Endothelial cell of umbilical vein (primary cell): ENCODE measurements around the gene ABTB2. TPM values are rescaled to one million over a fixed set of nuclear protein-coding genes. Genes with fewer than 3 reads are reported as not detected.

Source experiments
- BruUV-seq: library from RNA; stranded (reverse); fragments of 400-500 nt; replicated peaks from 2 replicates; lab custom pipeline; 2021; lab: Mats Ljungman, UMichigan
- CTCF ChIA-PET: fragments of 300-600, 350-600 bp; sonication (Branson Sonifier 250); formaldehyde crosslinking; loops from one replicate; lab custom pipeline; 2021; ENCODE audit warnings: antibody characterized with exemption, inconsistent platforms; lab: Charles Lee
- POLR2A ChIA-PET: fragments of 300-600, 350-600 bp; sonication (Branson Sonifier 250); formaldehyde crosslinking; loops from one replicate; lab custom pipeline; 2021; ENCODE audit warnings: antibody characterized with exemption, inconsistent platforms; lab: Charles Lee
- DNase-seq: peaks from one replicate; pipeline ENCODE4 v3.0.0-alpha.2; 2011; ENCODE audit warnings: low read depth, low spot score
- FAIRE-seq: peaks from 2 replicates; lab custom pipeline; 2011; peaks lifted over from hg19 to GRCh38; lab: Jason Lieb, UNC
- H2AFZ ChIP-seq: 2 replicates; pipeline ENCODE4 v1.6.0; 2012; ENCODE audit warnings: low read depth, low read length, control low read depth, inconsistent platforms
- H3K27ac ChIP-seq: 2 replicates; pipeline ENCODE4 v1.5.1; 2011; ENCODE audit warnings: low read depth, mild to moderate bottlenecking, control low read depth, low read length, moderate library complexity; ENCODE audit not compliant: insufficient read depth
- H3K27me3 ChIP-seq, 2 experiments: 2 replicates each; pipeline versions ENCODE4 v1.6.0 to v1.6.1; 2011; ENCODE audit warnings: low read length in 2 of 2, mixed read lengths in 1 of 2; ENCODE audit not compliant: control insufficient read depth in 2 of 2, insufficient read depth in 2 of 2
- H3K36me3 ChIP-seq, 2 experiments: 2 replicates in 1 of 2; 3 replicates in 1 of 2; pipeline ENCODE4 v1.5.1; 2011; ENCODE audit warnings: low read length in 2 of 2, mild to moderate bottlenecking in 1 of 2, moderate library complexity in 1 of 2; ENCODE audit not compliant: control insufficient read depth in 2 of 2, insufficient read depth in 2 of 2; ENCODE audit errors: extremely low read depth in 1 of 2
- H3K4me1 ChIP-seq: 3 replicates; pipeline ENCODE4 v1.5.1; 2011; ENCODE audit warnings: mild to moderate bottlenecking, low read length; ENCODE audit not compliant: control insufficient read depth, insufficient read depth; ENCODE audit errors: extremely low read depth
- H3K4me2 ChIP-seq: 2 replicates; pipeline ENCODE4 v1.6.1; 2011; ENCODE audit warnings: low read length, control low read depth, mixed read lengths; ENCODE audit not compliant: insufficient read depth
- H3K4me3 ChIP-seq, 3 experiments: fragments of 200-600 bp in 1 of 3; sonication (generic), shearing (Covaris generic) in 1 of 3; replicated peaks in 1 of 3; 2 replicates each; pipeline ENCODE4 v1.5.1; 2011 to 2016; ENCODE audit warnings: control low read depth in 3 of 3, low read length in 3 of 3, mild to moderate bottlenecking in 2 of 3, inconsistent platforms in 1 of 3, low read depth in 1 of 3, moderate library complexity in 1 of 3; ENCODE audit not compliant: insufficient read depth in 1 of 3
- H3K79me2 ChIP-seq: 2 replicates; pipeline ENCODE4 v1.6.0; 2012; ENCODE audit warnings: low read length, inconsistent platforms; ENCODE audit not compliant: control insufficient read depth, insufficient read depth
- H3K9ac ChIP-seq: replicated peaks from 2 replicates; pipeline ENCODE3; 2011; ENCODE audit warnings: low read length, control low read depth; ENCODE audit not compliant: insufficient read depth; ENCODE audit errors: extremely low read depth
- H3K9me1 ChIP-seq: replicated peaks from 3 replicates; pipeline ENCODE4 v1.6.0; 2011; ENCODE audit warnings: mild to moderate bottlenecking, low read length; ENCODE audit not compliant: control insufficient read depth, insufficient read depth; ENCODE audit errors: extremely low read depth
- H3K9me3 ChIP-seq: replicated peaks from 2 replicates; pipeline ENCODE4 v1.5.1; 2012; ENCODE audit warnings: low read length, inconsistent platforms; ENCODE audit not compliant: control insufficient read depth, insufficient read depth
- H4K20me1 ChIP-seq: replicated peaks from 2 replicates; pipeline ENCODE3; 2011; ENCODE audit warnings: mild to moderate bottlenecking, low read length; ENCODE audit not compliant: control insufficient read depth, insufficient read depth; ENCODE audit errors: extremely low read depth
- CTCF ChIP-seq, 2 donors: IDR thresholded peaks; 1 replicate in 1 of 2; 2 replicates in 1 of 2; pipeline ENCODE4 v1.5.1; 2011; ENCODE audit warnings: low read length in 2 of 2, mild to moderate bottlenecking in 2 of 2, moderate library complexity in 2 of 2, control low read depth in 1 of 2, inconsistent platforms in 1 of 2, low read depth in 1 of 2; ENCODE audit not compliant: insufficient read depth in 1 of 2; ENCODE audit errors: extremely low read depth in 1 of 2
- EZH2 ChIP-seq: IDR thresholded peaks from 2 replicates; pipeline ENCODE4 v1.6.1; 2012; ENCODE audit warnings: borderline replicate concordance, low read depth, mild to moderate bottlenecking, moderate library complexity, low read length, inconsistent platforms; ENCODE audit not compliant: severe bottlenecking
- FOS ChIP-seq: IDR thresholded peaks from 2 replicates; pipeline ENCODE4 v1.6.1; 2011; ENCODE audit warnings: mild to moderate bottlenecking, low read length, moderate library complexity, borderline replicate concordance; ENCODE audit not compliant: insufficient read depth
- GATA2 ChIP-seq: IDR thresholded peaks from 2 replicates; pipeline ENCODE4 v1.7.0; 2011; ENCODE audit warnings: low read depth, mild to moderate bottlenecking, moderate library complexity, mixed read lengths, low read length; ENCODE audit not compliant: insufficient read length, insufficient read depth
- JUN ChIP-seq: IDR thresholded peaks from 2 replicates; pipeline ENCODE4 v1.6.1; 2011; ENCODE audit warnings: borderline replicate concordance, low read depth; ENCODE audit not compliant: insufficient read length, insufficient read depth
- MYC ChIP-seq: IDR thresholded peaks from one replicate; pipeline ENCODE4 v1.6.1; 2011; ENCODE audit warnings: mild to moderate bottlenecking, low read depth, low read length
- POLR2A ChIP-seq: IDR thresholded peaks from 2 replicates; pipeline ENCODE4 v1.6.1; 2012; ENCODE audit warnings: low read depth, mild to moderate bottlenecking, control low read depth, low read length
- POLR2AphosphoS5 ChIP-seq: IDR thresholded peaks from 2 replicates; pipeline ENCODE4 v1.6.1; 2012; ENCODE audit warnings: low read depth, mild to moderate bottlenecking, control low read depth, low read length, moderate library complexity; ENCODE audit not compliant: insufficient read depth
- dilution Hi-C: fragments of 300-500 bp; cut with MboI; formaldehyde crosslinking; loops from one replicate; pipeline ENCODE4 v1.15.0; 2019; ENCODE audit warnings: low sequenced_read_pairs; ENCODE audit not compliant: extremely low pct_ligation_motif_present
- intact Hi-C: fragments of 100-400 bp; cut with micrococcal nuclease; formaldehyde crosslinking; loops from one replicate; pipeline ENCODE4 v1.10.0; 2022
- polyA plus RNA-seq, 4 experiments: library from polyadenylated mRNA; depleted of rRNA in 3 of 4; stranded (reverse) in 3 of 4; unstranded in 1 of 4; fragments of >200 nt; gene quantifications; 2 replicates each; pipeline versions ENCODE4 v1.2.1 to v1.2.3, GENCODE V29; 2011 to 2012; ENCODE audit warnings: missing spikeins in 1 of 4
- total RNA-seq: library from RNA; stranded (reverse); gene quantifications from 2 replicates; pipeline ENCODE4 v1.2.3, GENCODE V29; 2021
- TF ChIP-seq, protein P1 (sequence below): IDR thresholded peaks from 2 replicates; pipeline ENCODE4 v1.6.1; 2011; ENCODE audit not compliant: insufficient read depth, insufficient read length

The ABTB2 gene
- total and polyA plus RNA-seq, 2 donors (not counting 3 experiments of a cell fraction or from before 2014, with no cell fraction given), result 0.11 to 0.14 TPM

GRCh38 chr11:34314176-34314575, 43.6 kb downstream of the ABTB2 start:
- no peaks in the 10 kb centered on the region for H3K79me2 ChIP-seq
- no peak overlapping the region for H3K4me3 ChIP-seq
- no peak overlapping the region for H3K4me2 ChIP-seq
- H3K27me3 ChIP-seq, result no peaks in the 10 kb centered on the region
- BruUV-seq, result no TSS peak
- no peak overlapping the region for H2AFZ ChIP-seq
- DNase-seq, result no peak
- no peak overlapping the region for H3K9ac ChIP-seq
- no peak for TF ChIP-seq CTCF (IDR thresholded peaks at IDR 0.05; ENCODE audit: extremely low read depth in 1 of 2, insufficient read depth in 1 of 2, low read depth in 1 of 2, low read length in 2 of 2)
- no peak for TF ChIP-seq FOS
- TF ChIP-seq, protein P1, sequence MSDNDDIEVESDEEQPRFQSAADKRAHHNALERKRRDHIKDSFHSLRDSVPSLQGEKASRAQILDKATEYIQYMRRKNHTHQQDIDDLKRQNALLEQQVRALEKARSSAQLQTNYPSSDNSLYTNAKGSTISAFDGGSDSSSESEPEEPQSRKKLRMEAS, result no peak
- no peak for TF ChIP-seq POLR2A
- no peak for TF ChIP-seq GATA2
- TF ChIP-seq MYC, result no peak
- TF ChIP-seq EZH2, result no peak
- no peak for TF ChIP-seq POLR2AphosphoS5
- TF ChIP-seq JUN, result no peak
- no peak for FAIRE-seq
- no peaks in the 10 kb centered on the region for H4K20me1 ChIP-seq
- dilution Hi-C loops (no loop called here), intact Hi-C loops (no loop called here)
- POLR2A ChIA-PET, result no interaction called here
- H3K27ac ChIP-seq, result no peak overlapping the region
- no peaks in the 10 kb centered on the region for H3K9me3 ChIP-seq
- H3K9me1 ChIP-seq, result no peaks in the 10 kb centered on the region
- H3K4me1 ChIP-seq, result no peaks in the 10 kb centered on the region
- CTCF ChIA-PET, result no interaction called here
- no peaks in the 10 kb centered on the region for H3K36me3 ChIP-seq
